GM18505 (cell line): ENCODE data around the gene C2orf76.
"Not testable (repeated sequence)": the region's sequence is repeated elsewhere in the genome, so short reads cannot be mapped to it uniquely, and the experiment has no call there.

Experiments
- ATAC-seq: cut with Tn5 transposase; IDR thresholded peaks from one replicate; pipeline ENCODE4 v1.9.1; 2021; ENCODE audit not compliant: unreplicated experiment
- POLR2A ChIP-seq: IDR thresholded peaks from 4 replicates; pipeline ENCODE4 v1.6.1; 2011; ENCODE audit warnings: borderline replicate concordance; ENCODE audit not compliant: insufficient read depth, insufficient read length; ENCODE audit errors: extremely low read depth

Gene C2orf76

DNA sequence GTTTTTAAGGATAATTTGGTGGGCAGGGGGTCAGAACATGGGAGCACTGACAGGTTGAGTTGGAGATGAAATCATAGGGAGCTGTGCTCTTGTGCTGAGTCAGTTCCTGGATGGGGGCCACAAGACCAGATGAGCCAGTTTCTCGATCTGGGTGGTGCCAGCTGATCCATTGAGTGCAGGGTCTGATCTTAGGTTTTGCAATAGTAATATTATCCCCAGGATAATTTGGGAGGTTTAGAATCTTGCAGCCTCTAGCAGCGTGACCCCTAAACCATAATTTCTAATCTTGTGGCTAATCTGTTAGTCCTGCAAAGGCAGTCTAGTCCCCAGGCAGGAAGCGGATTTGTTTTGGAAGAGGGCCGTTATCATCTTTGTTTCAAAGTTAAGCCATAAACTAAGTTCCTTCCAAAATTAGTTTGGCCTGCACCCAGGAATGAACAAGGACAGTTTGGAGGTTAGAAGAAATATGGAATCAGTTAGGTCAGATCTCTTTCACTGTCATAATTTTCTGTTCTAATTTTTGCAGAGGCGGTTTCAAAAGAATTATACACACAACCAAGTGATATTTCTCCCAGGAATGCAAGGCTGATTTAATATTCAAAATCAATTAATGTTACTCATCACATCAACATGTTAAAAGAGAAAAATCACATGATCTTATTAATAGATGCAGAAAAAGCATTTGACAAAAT lies 23.1 kb upstream of the C2orf76 start:
- no peak for ATAC-seq
- no peak for TF ChIP-seq POLR2A

DNA sequence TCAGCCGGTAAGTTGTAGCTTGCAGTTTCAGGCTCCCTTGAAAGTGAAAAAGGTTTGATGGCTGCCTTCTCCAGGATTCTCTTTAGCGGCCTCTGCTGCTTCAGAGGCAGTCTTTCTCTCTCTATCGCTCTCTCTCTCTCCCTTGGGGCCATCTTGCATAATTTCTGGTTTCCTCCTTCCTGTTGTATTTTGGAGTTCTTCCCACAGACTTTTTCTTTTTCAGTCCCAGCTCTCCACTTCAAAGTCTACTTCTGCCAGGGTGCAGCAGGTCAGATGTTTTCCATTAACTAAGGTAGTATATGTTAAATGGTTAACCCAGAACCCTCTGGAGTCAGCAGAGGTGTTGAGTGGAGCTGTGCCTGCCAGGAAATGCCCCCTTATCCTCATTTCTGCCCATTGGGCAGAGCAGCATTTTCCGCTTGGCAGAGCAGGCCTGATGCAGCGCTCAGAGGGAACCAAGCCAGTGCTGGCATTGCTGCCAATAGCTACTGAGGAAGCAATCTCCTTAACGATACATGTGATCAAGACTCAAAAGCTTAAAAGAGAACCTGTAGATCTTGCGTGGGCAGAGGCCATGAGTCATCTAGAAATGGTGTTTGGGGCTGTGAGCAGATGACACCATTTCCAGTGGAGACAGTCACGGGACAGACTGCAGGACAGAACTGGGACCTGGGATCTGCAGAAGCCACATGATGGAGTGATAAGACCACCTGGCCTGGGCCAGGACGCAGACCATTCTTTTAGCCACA lies 20.9 kb upstream of the C2orf76 start:
- peak; percentile 74 for ATAC-seq
- no peak for TF ChIP-seq POLR2A

DNA sequence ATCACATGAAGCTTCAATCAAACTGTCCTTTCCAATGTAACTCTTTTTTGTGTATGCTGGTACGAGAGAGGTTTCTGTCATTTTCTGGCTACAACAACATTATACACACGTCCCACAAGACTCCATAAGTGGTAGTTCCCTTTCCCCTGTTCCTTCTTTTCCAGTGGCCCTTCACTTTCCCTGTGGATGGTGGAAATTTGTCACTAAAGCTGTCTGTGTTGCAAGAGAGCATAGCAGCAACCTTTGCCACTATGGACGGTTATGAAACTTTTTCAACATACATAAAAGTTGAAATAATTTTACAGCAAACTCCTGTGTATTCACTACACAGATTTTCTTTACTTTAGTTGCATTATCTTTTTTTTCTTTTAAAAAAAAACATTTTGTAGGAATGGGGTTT lies 18.8 kb upstream of the C2orf76 start:
- TF ChIP-seq POLR2A, result no peak
- ATAC-seq, result no peak

DNA sequence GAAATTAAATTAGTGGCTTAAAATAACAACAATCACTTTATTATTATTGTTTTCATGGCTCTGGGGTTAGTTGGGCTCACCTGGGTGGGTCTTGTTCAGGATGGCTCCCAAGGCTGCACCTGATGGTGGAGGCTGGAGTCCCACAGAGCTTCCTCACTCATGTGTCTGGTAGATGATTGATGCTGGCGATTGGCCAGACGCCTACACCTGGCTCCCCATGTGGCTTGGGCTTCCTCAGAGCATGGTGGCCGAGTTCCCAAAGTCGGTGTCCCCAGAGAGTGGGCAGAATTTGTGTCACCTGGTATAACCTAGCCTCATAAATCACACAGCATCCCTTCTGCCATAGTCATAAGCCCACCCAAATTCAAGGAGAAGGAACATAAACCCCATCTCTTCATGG lies 18.3 kb upstream of the C2orf76 start:
- no peak for ATAC-seq
- no peak for TF ChIP-seq POLR2A

GRCh38 chr2:119383410-119384140 lies 16.9 kb upstream of the C2orf76 start:
- no peak for ATAC-seq
- TF ChIP-seq POLR2A, result no peak

GRCh38 chr2:119378566-119378965 lies 11.9 kb upstream of the C2orf76 start:
- ATAC-seq, result no peak
- TF ChIP-seq POLR2A, result no peak

DNA sequence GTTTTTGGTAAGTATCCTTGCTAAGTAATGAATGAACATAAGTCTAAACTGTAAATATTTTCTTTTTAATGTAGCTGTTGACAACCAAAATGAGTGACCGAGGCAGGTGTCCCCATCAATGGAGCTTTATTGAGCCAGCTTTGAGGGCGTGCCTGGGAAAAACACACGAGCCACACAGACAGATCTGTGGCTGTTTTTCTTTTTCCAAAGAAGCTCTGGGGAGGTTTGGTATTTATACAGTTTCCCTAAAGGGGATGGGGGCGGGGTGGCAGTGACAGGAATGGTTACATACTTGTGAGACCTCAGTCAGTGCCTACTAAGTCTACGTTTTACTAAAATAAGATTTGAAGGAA lies 11.3 kb upstream of the C2orf76 start:
- no peak for ATAC-seq
- no peak for TF ChIP-seq POLR2A

GRCh38 chr2:119377294-119377992 lies 10.8 kb upstream of the C2orf76 start:
- no peak for TF ChIP-seq POLR2A
- ATAC-seq, result no peak

- ATAC-seq, result no peak
- TF ChIP-seq POLR2A, result no peak
Observed at GRCh38 chr2:119376810-119377209, 10.2 kb upstream of the C2orf76 start.

GRCh38 chr2:119376406-119376805 lies 9.8 kb upstream of the C2orf76 start:
- ATAC-seq, result not testable (repeated sequence)

- not testable (repeated sequence) for ATAC-seq
Observed at GRCh38 chr2:119373907-119374745, 7.5 kb upstream of the C2orf76 start.

DNA sequence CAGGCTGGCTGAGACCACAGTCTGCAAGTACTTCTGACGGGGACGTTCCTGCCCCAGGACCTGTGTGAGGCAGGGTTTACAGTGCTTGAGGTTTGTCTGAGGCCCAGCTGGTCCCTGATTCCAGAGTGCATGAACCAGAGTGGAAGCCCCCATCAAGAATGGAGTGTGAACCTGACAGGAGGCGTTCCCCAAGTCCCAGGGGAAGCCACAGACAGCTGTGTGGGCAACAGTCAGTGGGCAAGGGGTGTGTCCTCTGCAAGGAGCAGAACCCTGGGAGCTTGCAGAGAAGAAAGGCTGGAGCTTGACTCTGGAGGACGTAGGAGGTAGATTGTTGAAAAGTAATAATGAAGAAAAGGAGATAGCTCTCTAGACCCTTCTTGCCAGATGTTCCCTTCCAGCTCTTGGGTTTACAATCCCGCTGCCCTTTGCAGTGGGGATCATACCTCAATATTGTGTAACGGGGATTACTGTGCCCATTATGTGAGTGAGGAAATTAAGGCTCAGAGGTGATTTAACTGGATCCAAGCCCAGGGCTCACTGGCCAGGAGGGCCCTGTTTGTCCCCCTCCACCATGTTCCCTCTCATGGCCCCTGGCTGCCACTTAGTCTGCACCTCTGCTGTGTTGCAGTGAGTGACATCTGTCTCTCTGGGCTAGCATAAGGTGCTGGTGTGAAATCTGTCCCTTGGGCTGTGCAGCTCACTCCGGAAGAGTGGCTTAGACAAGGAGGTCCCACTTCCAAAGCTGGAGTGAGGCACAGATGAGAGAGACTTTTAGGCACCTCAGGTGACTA lies 6.3 kb upstream of the C2orf76 start:
- no peak for ATAC-seq
- no peak for TF ChIP-seq POLR2A
